Activated CD4-positive, alpha-beta memory T cell treated with anti-CD3 and anti-CD28 coated beads for 36 hours (primary cell): ENCODE measurements around the gene HSD3B2. TPM values are rescaled to one million over a fixed set of nuclear protein-coding genes. Genes with fewer than 3 reads are reported as not detected.

Experiments used
- CTCF ChIA-PET: fragments of 350-600 bp; sonication (Branson Sonifier 250); formaldehyde crosslinking; loops from one replicate; lab custom pipeline; 2021; ENCODE audit warnings: antibody characterized with exemption, inconsistent platforms; lab: Charles Lee
- POLR2A ChIA-PET: fragments of 350-600 bp; sonication (Branson Sonifier 250); formaldehyde crosslinking; loops from one replicate; lab custom pipeline; 2021; ENCODE audit warnings: antibody characterized with exemption; lab: Charles Lee
- DNase-seq: peaks from one replicate; pipeline ENCODE4 v3.0.0-alpha.2; 2020
- H3K27ac Mint-ChIP-seq: one replicate; pipeline ENCODE4 v1.8.0; 2021; ENCODE audit warnings: mixed read lengths
- H3K27me3 Mint-ChIP-seq: one replicate; pipeline ENCODE4 v1.8.0; 2021; ENCODE audit warnings: mixed read lengths
- H3K36me3 Mint-ChIP-seq: one replicate; pipeline ENCODE4 v1.8.0; 2021; ENCODE audit warnings: mixed read lengths
- H3K4me1 Mint-ChIP-seq: one replicate; pipeline ENCODE4 v1.8.0; 2021; ENCODE audit warnings: low read depth, mixed read lengths
- H3K4me3 Mint-ChIP-seq: one replicate; pipeline ENCODE4 v1.8.0; 2021; ENCODE audit warnings: mild to moderate bottlenecking, mixed read lengths
- H3K9me3 Mint-ChIP-seq: one replicate; pipeline ENCODE4 v1.8.0; 2021; ENCODE audit warnings: mixed read lengths
- intact Hi-C: fragments of 100-400 bp; cut with micrococcal nuclease; formaldehyde crosslinking; loops from one replicate; pipeline ENCODE4 v1.15.1; 2023
- total RNA-seq, 2 experiments: library from RNA; stranded (reverse); gene quantifications; one replicate each; pipeline ENCODE4 v1.2.3, GENCODE V29; 2021

HSD3B2 gene
- total RNA-seq, 2 experiments from 2014 or later = not detected

DNA sequence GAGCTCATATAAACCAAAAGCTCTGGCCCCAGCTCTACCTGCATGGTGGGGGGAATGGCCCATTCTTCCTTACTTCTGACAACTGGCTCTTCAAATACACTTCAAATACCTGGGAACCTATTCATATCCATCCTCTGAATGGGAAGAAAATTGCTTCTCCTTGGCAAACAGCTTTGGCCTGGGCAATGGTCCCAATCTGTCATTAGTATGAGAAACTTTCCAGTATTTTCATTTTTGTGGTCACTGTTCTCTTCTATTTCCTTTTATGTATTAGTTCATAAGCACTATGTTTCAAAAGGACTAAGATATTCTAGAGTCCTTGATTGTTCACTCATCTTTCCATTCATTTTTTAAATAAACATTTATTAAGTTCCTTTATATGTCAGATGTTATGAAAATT, 5.2 kb upstream of the HSD3B2 start:
- DNase-seq = no peak
- CTCF ChIA-PET = no interaction called here
- H3K27me3 Mint-ChIP-seq = no peaks in the 10 kb centered on the region
- no peak overlapping the region for H3K27ac Mint-ChIP-seq
- H3K4me3 Mint-ChIP-seq = no peak overlapping the region
- H3K36me3 Mint-ChIP-seq = no peaks in the 10 kb centered on the region
- no peaks in the 10 kb centered on the region for H3K4me1 Mint-ChIP-seq
- H3K9me3 Mint-ChIP-seq = peaks cover 5% of the 10 kb centered on the region
- intact Hi-C loops = no loop called here
- POLR2A ChIA-PET = no interaction called here

DNA sequence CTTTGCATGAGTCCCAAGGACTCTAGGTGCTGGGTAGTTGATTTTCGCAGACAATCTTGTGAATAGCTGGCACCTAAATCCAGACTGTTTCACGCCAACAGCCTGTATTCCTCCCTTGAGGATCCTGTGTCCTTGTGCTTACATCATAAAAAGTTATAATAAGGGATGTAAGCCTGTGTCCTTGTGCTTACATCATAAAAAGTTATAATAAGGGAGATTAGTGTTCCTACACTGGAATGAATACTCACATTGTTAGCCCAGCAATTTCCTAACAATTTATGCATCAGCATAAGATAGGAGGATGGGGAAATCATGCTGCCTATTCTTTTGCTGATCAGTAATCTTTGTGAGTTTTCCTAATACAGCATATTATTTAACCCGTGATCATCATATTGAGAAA, 4.0 kb upstream of the HSD3B2 start:
- ChIA-PET CTCF (no interaction called here), POLR2A (no interaction called here)
- intact Hi-C loops = no loop called here
- Mint-ChIP-seq H3K4me1 (no peaks in the 10 kb centered on the region), H3K9me3 (peaks cover 3% of the 10 kb centered on the region), H3K27ac (no peak overlapping the region), H3K27me3 (no peaks in the 10 kb centered on the region), H3K4me3 (no peak overlapping the region), H3K36me3 (no peaks in the 10 kb centered on the region)
- no peak for DNase-seq

DNA sequence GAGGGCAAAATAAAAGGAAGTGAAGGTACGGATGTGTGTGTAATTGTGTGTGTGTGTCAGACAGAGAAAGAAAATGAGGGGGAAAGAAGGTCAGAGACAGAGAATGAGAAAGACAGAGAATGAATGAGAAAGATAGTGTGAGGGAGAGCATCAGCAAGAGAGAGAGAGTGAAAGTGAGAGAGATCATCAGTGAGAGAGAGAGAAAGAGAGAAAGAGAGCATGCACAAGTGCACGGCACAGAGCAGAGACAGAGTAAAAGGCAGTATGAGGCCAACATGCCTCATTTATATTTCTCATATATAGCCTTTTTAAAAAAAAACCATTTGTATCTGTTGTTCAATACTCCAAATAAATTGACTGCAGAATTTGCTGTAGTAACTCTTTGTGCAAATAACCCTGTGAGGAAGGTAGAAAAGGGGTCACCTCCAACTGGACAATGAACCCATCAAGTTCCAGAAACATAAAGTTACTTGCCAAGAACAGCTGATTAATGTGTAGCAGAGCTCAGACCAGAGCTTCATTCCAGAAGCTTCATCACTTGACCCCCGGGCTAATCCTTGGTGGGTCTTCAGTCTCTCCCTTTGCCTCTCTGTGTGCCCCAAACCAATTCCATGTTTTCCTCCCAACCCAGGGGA, 1.2 kb downstream of the HSD3B2 start:
- no peaks in the 10 kb centered on the region for H3K9me3 Mint-ChIP-seq
- H3K36me3 Mint-ChIP-seq = no peaks in the 10 kb centered on the region
- CTCF ChIA-PET = no interaction called here

DNA sequence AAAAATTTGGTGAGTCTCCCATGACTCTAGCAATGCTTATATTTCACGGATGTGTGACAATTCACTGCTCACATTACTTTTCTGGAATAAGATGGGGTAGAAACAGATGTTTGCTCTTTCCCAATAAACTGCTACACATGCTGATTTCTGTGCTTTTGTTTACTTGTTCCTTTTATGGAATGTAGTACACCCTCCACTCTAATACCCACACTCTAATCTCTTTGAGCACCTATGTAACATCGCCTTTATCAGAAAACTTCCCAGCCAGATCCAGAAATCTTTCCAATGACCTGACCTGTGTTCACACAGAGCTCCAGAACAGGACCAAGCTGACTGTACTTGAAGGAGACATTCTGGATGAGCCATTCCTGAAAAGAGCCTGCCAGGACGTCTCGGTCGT, 4.2 kb downstream of the HSD3B2 start:
- ChIA-PET CTCF (no interaction called here), POLR2A (no interaction called here)
- H3K36me3 Mint-ChIP-seq = no peaks in the 10 kb centered on the region

More for the DNA sequence above, 1.2 kb downstream of the HSD3B2 start:
- no peak overlapping the region for H3K27ac Mint-ChIP-seq
- H3K4me1 Mint-ChIP-seq = no peaks in the 10 kb centered on the region
- POLR2A ChIA-PET = no interaction called here
- no peak overlapping the region for H3K4me3 Mint-ChIP-seq
- H3K27me3 Mint-ChIP-seq = no peaks in the 10 kb centered on the region
- no peak for DNase-seq
- intact Hi-C loops = no loop called here

DNA sequence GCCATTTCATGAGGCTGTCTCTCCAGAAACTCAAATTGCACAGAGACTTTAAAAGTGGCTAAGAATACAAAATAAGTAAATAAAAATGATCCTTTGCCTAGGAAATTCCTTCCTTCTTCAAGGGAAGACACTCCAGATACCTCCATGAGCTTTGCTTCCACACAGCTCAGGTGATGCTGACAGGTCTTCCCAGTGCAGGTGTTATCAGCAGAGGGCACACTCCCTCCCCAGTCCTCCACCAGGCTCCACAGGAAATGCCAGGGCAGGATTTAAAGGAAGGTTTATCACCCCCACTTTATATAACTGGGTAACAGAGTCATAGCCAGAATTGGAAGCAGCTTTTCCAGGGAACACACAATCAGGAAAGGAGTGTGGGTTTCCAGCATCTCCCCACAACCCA, 5.7 kb downstream of the HSD3B2 start:
- no peak for DNase-seq
- Mint-ChIP-seq H3K4me3 (no peak overlapping the region), H3K36me3 (no peaks in the 10 kb centered on the region), H3K9me3 (no peaks in the 10 kb centered on the region), H3K27ac (no peak overlapping the region), H3K4me1 (no peaks in the 10 kb centered on the region), H3K27me3 (no peaks in the 10 kb centered on the region)
- POLR2A ChIA-PET = no interaction called here
- intact Hi-C loops = no loop called here
- CTCF ChIA-PET = no interaction called here

More for the DNA sequence above, 4.2 kb downstream of the HSD3B2 start:
- Mint-ChIP-seq H3K27ac (no peak overlapping the region), H3K4me1 (no peaks in the 10 kb centered on the region), H3K27me3 (no peaks in the 10 kb centered on the region), H3K9me3 (no peaks in the 10 kb centered on the region), H3K4me3 (no peak overlapping the region)
- DNase-seq = no peak
- intact Hi-C loops = no loop called here

DNA sequence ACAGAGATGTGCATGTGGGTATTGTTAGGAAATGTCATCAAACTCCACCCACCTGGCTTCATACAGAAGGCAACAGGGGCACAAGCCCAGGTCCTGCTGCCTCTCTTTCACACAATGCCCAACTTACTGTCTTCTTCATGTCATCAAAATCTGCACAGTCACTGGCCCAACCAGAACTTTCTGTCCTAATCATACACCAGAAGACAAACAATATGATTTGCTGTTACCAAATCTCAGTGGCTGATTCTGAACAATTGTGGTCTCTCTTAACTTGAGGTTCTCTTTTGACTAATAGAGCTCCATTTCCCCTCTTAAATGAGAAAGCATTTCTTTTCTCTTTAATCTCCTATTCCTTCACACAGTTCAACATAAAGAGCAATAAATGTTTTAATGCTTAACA, 7.7 kb downstream of the HSD3B2 start:
- Mint-ChIP-seq H3K36me3 (no peaks in the 10 kb centered on the region), H3K4me1 (no peaks in the 10 kb centered on the region), H3K9me3 (no peaks in the 10 kb centered on the region), H3K4me3 (no peak overlapping the region), H3K27me3 (no peaks in the 10 kb centered on the region), H3K27ac (no peak overlapping the region)
- ChIA-PET CTCF (no interaction called here), POLR2A (no interaction called here)
- intact Hi-C loops = no loop called here
- no peak for DNase-seq

DNA sequence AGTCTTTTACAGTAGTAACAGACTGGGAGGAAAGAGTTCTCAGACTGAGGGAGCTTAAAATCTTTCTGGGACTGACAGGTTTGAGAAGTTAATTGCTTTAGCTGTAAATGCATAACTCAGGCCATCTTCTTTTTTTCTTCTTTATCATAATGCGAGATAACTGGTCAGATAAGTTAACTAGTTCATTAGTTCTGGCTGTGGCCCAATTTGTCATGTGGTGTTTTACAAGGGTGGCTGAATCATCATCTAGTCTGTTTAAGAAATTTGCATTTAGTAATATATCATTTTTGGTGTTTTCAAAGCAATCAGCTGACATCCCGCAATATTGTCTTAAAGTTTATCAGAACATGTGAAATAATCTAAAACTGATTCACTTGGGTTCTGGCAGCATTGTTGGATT, 14.0 kb downstream of the HSD3B2 start:
- no peak for DNase-seq
- intact Hi-C loops = no loop called here
- no peaks in the 10 kb centered on the region for H3K4me1 Mint-ChIP-seq
- H3K27ac Mint-ChIP-seq = no peak overlapping the region
- no peaks in the 10 kb centered on the region for H3K9me3 Mint-ChIP-seq
- POLR2A ChIA-PET = no interaction called here
- H3K4me3 Mint-ChIP-seq = no peak overlapping the region
- peaks cover 9% of the 10 kb centered on the region for H3K27me3 Mint-ChIP-seq
- no peaks in the 10 kb centered on the region for H3K36me3 Mint-ChIP-seq
- CTCF ChIA-PET = no interaction called here

DNA sequence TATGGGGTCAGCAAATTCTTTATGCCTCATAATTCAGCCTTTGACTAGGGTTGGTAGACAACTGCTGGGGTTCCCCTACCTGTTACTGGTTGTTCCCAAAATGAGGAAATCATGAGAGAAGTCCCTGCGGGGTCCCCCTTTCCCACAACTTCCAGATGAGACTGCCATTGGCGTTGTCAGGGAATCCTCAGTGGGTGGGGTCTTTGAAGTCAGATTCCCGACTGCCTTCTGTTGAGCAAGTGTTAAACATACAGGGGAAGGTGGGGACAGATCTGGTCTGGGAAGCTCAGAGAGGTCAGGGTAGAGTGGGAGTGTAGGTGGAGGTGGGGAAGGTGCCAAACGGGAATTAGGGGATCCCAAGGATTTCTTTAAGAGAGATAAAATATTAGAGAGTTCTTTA, 14.7 kb downstream of the HSD3B2 start:
- ChIA-PET CTCF (interaction anchor here (0.9 kb wide), 1 partner anchor 46 kb away, joined by 3 read pairs; no protein-coding TSS in a partner anchor), POLR2A (no interaction called here)
- peaks cover 9% of the 10 kb centered on the region for H3K27me3 Mint-ChIP-seq
- no peaks in the 10 kb centered on the region for H3K4me1 Mint-ChIP-seq
- H3K4me3 Mint-ChIP-seq = no peak overlapping the region
- no peaks in the 10 kb centered on the region for H3K9me3 Mint-ChIP-seq
- no peak for DNase-seq
- intact Hi-C loops = no loop called here
- H3K36me3 Mint-ChIP-seq = no peaks in the 10 kb centered on the region
- H3K27ac Mint-ChIP-seq = no peak overlapping the region

DNA sequence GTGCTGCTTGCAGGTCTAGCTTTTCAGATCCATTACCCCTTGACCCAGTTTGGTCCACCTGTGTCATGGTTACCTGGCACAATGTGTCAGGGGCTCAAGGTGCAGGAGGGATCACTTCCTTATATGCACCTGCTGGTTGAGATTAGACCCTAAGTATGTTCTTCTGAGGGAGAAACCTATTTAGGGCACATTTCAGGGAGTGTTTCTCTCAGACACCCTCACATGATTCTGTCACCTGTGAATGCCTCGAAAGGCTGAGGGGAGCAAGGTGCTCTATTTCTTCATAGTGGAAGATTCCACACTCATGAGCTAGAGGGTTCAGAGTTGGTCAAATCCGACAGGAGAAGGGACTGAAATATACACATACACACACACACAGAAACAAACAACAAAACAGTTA, 15.5 kb downstream of the HSD3B2 start:
- no peak for DNase-seq
- POLR2A ChIA-PET = no interaction called here
- CTCF ChIA-PET = no interaction called here
- H3K9me3 Mint-ChIP-seq = no peaks in the 10 kb centered on the region
- H3K4me3 Mint-ChIP-seq = no peak overlapping the region
- H3K4me1 Mint-ChIP-seq = no peaks in the 10 kb centered on the region
- intact Hi-C loops = no loop called here
- H3K36me3 Mint-ChIP-seq = no peaks in the 10 kb centered on the region
- peaks cover 9% of the 10 kb centered on the region for H3K27me3 Mint-ChIP-seq
- no peak overlapping the region for H3K27ac Mint-ChIP-seq

DNA sequence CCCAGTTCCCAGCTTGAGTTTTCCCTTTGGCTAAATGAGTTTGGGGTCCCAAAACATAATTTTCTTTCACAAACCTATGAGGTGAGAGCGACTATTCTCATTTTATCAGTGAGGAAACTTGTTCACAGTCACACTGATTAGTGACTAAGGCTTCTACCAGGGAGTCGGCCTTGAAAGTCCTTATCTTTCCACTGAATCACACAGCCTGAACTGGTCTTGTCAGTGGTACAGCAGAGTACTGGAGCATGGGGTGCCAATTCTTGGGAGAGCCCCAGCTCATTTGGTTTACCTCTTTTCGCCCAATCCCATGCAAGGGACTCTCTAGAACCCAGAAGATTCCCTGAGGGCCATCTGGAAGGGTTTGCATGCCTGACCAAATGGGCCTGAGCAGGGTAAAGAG, 16.9 kb downstream of the HSD3B2 start:
- H3K4me1 Mint-ChIP-seq = no peaks in the 10 kb centered on the region
- H3K4me3 Mint-ChIP-seq = no peak overlapping the region
- no peak for DNase-seq
- intact Hi-C loops = no loop called here
- ChIA-PET CTCF (no interaction called here), POLR2A (no interaction called here)
- H3K27me3 Mint-ChIP-seq = peaks cover 9% of the 10 kb centered on the region
- H3K36me3 Mint-ChIP-seq = no peaks in the 10 kb centered on the region
- no peaks in the 10 kb centered on the region for H3K9me3 Mint-ChIP-seq
- no peak overlapping the region for H3K27ac Mint-ChIP-seq

DNA sequence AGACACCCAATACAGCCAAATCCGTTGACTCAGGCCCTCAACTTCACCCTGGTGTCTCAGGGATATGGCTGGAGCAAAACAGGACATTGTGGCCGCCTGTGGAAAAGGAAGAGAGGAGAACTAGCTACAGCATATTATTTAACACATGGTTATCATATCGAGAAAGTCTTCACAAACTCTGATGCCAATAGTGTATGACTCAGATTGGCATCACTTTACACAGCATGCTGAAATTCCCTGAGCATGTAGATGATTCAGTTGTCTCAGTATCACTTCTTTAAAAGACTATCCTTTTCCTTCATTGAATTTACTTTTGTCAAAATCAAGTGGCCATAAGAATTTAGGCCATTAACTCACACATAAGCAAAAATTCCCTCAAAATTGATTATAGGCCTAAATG, 20.1 kb downstream of the HSD3B2 start:
- Mint-ChIP-seq H3K4me1 (no peaks in the 10 kb centered on the region), H3K4me3 (no peak overlapping the region), H3K27ac (no peak overlapping the region), H3K36me3 (no peaks in the 10 kb centered on the region), H3K9me3 (no peaks in the 10 kb centered on the region), H3K27me3 (peaks cover 4% of the 10 kb centered on the region)
- no peak for DNase-seq
- CTCF ChIA-PET = no interaction called here
- POLR2A ChIA-PET = no interaction called here
- intact Hi-C loops = no loop called here

DNA sequence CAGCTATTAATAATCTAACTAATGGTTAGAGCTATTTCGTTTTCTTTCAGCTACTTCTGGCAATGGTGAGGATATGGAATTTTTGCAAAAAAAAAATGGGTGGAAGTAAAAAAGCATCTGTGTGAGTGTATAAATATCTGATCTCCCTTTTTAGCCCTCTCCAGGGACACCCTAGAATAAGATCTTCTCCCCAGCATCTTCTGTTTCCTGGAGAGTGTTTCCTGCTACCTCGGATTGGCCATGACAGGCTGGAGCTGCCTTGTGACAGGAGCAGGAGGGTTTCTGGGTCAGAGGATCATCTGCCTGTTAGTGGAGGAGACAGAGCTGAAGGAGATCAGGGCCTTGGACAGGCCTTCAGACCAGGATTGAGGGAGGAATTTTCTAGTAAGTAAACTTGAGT, 23.8 kb downstream of the HSD3B2 start:
- Mint-ChIP-seq H3K27me3 (peaks cover 1% of the 10 kb centered on the region), H3K4me1 (no peaks in the 10 kb centered on the region), H3K4me3 (no peak overlapping the region), H3K27ac (no peak overlapping the region), H3K36me3 (no peaks in the 10 kb centered on the region), H3K9me3 (no peaks in the 10 kb centered on the region)
- intact Hi-C loops = no loop called here
- ChIA-PET CTCF (no interaction called here), POLR2A (no interaction called here)
- no peak for DNase-seq

DNA sequence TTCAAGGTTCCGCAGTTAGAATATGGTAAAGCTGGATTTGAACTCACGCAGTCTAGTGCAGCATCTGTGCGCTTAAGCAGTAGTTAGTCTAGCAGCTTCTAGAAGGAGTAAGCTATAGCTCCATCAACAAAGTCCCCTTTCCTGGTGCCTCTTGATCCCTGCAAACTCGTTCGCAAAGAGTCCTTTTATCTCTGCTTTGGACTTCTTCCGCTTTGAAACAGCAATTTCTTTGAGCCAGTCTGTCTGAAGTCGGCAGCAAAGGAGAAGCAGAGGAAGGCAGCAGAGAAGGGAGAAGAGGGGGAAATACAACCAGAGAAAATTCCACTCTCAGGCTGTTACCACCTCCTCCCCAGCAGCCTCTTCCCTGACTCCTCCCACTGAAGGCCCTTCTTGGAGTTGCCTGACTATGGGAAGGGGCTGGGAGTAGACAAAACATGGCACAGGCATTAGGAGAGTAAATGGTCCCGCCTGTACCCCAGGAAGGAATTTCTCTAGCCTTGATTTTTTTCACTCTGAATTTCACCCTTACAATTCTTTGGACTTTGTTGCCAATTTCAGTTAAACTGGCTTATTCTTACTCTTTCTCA, 25.9 kb downstream of the HSD3B2 start:
- ChIA-PET POLR2A (no interaction called here), CTCF (no interaction called here)
- intact Hi-C loops = no loop called here
- no peak for DNase-seq
- no peak overlapping the region for H3K27ac Mint-ChIP-seq
- H3K36me3 Mint-ChIP-seq = no peaks in the 10 kb centered on the region
- no peaks in the 10 kb centered on the region for H3K9me3 Mint-ChIP-seq
- H3K27me3 Mint-ChIP-seq = peaks cover 3% of the 10 kb centered on the region
- H3K4me1 Mint-ChIP-seq = no peaks in the 10 kb centered on the region
- no peak overlapping the region for H3K4me3 Mint-ChIP-seq
